ENCODE measurements around the gene SF1. TPM values are rescaled to one million over a fixed set of nuclear protein-coding genes. Genes with fewer than 3 reads are reported as not detected.

Gene SF1
- total and polyA plus RNA-seq, 2 donors from 2014 or later, result 87.5 to 320 TPM

DNA sequence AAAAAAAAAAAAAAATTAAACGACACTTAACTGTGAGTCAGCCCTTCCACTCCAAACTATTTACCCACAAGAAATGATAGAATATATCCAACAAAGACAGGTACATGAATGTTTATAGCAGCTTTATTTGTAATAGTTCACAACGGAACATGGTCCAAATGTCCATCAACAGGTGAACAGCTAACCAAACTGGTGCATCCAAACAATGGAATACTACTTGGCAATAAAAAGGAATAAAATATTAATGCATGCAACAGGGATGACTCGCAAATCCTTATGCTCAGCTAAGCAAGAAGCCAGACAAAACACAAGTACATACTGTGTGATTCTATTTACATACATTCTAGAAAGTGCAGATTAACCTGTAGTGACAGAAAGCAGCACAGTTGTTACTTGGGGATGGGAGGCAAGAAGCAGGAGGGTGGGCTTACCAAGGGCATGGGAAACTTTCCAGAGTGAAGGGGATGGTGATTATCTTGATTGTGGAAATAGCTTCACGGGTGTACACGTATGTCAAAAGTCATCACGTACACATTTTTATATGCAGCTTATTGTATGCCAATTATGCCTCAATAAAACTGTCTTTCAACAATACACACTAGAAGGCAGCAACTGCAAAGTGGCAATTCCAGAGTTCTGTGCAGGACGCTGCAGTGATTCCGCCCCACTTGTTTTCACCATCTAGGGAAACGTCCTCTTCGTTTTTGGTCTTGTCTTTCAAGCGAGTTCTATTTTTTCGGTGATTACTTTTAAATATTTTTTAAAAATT is 6.7 kb upstream of the SF1 start:
- FAIRE-seq, result no peak
- TF ChIP-seq, protein P1, sequence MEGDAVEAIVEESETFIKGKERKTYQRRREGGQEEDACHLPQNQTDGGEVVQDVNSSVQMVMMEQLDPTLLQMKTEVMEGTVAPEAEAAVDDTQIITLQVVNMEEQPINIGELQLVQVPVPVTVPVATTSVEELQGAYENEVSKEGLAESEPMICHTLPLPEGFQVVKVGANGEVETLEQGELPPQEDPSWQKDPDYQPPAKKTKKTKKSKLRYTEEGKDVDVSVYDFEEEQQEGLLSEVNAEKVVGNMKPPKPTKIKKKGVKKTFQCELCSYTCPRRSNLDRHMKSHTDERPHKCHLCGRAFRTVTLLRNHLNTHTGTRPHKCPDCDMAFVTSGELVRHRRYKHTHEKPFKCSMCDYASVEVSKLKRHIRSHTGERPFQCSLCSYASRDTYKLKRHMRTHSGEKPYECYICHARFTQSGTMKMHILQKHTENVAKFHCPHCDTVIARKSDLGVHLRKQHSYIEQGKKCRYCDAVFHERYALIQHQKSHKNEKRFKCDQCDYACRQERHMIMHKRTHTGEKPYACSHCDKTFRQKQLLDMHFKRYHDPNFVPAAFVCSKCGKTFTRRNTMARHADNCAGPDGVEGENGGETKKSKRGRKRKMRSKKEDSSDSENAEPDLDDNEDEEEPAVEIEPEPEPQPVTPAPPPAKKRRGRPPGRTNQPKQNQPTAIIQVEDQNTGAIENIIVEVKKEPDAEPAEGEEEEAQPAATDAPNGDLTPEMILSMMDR (IDR thresholded peaks at IDR 0.05; ENCODE audit: borderline replicate concordance, extremely low read depth, insufficient read depth), result no peak

DNA sequence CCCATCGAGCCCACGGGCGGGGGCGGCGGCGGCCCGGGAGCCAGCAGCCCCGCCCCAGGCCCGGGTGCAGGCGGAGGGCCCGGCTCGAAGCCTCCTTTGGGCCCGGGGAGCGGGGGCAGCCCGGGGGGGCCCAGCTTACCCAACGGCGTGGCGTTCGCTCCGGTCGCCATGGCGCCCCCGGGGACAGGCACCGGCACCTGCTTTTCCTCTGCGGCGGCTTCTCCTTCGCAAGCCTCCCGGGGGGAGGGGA is 194 bp downstream of the SF1 start:
- H3K27ac ChIP-seq (ENCODE audit: low read depth in 2 of 2, low read length in 2 of 2), result peak overlapping the region; percentile 98
- H3K27me3 ChIP-seq (ENCODE audit: control insufficient read depth, insufficient read depth, low read length), result no peaks in the 10 kb centered on the region
- TF ChIP-seq, protein P1 (IDR thresholded peaks at IDR 0.05; ENCODE audit: borderline replicate concordance, extremely low read depth, insufficient read depth), result no peak
- H3K36me3 ChIP-seq (ENCODE audit: control insufficient read depth in 2 of 3, insufficient read depth in 3 of 3, low read length in 3 of 3), result peaks cover 20 to 34% (median 31%) of the 10 kb centered on the region in 3 donors
- peak overlapping the region in 1 of 3 donors; percentile 52 for H3K4me3 ChIP-seq (ENCODE audit: low read length in 3 of 3)
- peaks cover 6 to 21% (median 14%) of the 10 kb centered on the region in 3 donors for H3K4me1 ChIP-seq (ENCODE audit: control insufficient read depth in 2 of 3, insufficient read depth in 2 of 3, low read depth in 1 of 3, low read length in 3 of 3)
- DNase-seq (no peak), FAIRE-seq (no peak)
- H3K9ac ChIP-seq (ENCODE audit: low read length in 3 of 3), result peak overlapping the region in 2 of 3 donors; percentile 41 to 72
- no peaks in the 10 kb centered on the region for H3K9me3 ChIP-seq (ENCODE audit: control insufficient read depth in 2 of 3, insufficient read depth in 1 of 3, low read length in 3 of 3)
- intact Hi-C loops (cut with DNase I), result no loop called here

More for the DNA sequence above, 6.7 kb upstream of the SF1 start:
- intact Hi-C loops (cut with DNase I), result no loop called here
- peaks cover 0 to 2% (median 0%) of the 10 kb centered on the region in 3 donors for H3K36me3 ChIP-seq (ENCODE audit: control insufficient read depth in 2 of 3, insufficient read depth in 3 of 3, low read length in 3 of 3)
- H3K4me1 ChIP-seq (ENCODE audit: control insufficient read depth in 2 of 3, insufficient read depth in 2 of 3, low read depth in 1 of 3, low read length in 3 of 3), result no peaks in the 10 kb centered on the region
- H3K27me3 ChIP-seq (ENCODE audit: control insufficient read depth, insufficient read depth, low read length), result no peaks in the 10 kb centered on the region
- H3K4me3 ChIP-seq (ENCODE audit: low read length in 3 of 3), result no peak overlapping the region
- no peak overlapping the region for H3K9ac ChIP-seq (ENCODE audit: low read length in 3 of 3)
- H3K9me3 ChIP-seq (ENCODE audit: control insufficient read depth in 2 of 3, insufficient read depth in 1 of 3, low read length in 3 of 3), result no peaks in the 10 kb centered on the region
- no peak overlapping the region for H3K27ac ChIP-seq (ENCODE audit: low read depth in 2 of 2, low read length in 2 of 2)
- DNase-seq, result peak in 2 of 5 donors; percentile 11 to 20

DNA sequence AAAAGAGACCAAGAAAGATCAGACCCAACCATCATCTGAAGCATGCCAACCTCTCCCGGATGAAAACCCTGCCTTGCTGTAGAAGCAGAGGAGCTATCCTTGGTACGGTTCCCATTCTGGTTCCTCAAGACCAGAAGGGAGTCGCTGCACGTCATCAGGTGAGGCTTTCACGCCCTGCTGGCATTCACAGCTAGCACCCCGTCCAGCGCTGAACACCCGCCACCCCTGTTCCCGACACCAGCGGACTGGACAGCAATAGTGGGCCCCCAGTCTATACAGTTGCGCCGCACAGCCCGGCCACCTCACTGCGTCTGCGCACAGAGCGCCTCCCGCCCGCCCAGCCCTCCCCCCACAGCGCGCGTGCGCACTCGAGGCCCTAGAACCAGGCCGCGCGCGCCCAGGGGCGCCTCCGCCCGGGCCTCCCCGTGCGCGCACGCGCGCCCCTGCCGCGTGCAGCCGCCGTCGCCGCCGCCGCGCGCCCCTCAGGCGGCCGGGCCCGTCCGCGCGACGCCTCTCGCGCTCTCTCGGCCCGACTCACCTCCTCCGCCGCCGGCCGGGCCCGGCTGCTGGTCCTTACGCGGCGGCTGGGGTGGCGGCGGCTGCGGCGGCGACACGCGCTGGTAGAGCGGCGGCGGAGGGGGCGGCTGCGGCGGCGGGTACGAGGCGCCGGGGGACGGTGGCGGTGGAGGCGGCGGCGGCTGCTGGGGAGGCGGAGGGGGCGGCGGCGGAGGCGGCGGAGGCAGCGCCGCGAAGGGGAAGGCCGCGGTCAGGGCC is 706 bp downstream of the SF1 start:
- Histone ChIP-seq H3K36me3 (ENCODE audit: control insufficient read depth in 2 of 3, insufficient read depth in 3 of 3, low read length in 3 of 3) (peaks cover 25 to 39% (median 36%) of the 10 kb centered on the region in 3 donors), H3K9me3 (ENCODE audit: control insufficient read depth in 2 of 3, insufficient read depth in 1 of 3, low read length in 3 of 3) (no peaks in the 10 kb centered on the region), H3K27ac (ENCODE audit: low read depth in 2 of 2, low read length in 2 of 2) (peak overlapping the region; percentile 98), H3K4me3 (ENCODE audit: low read length in 3 of 3) (peak overlapping the region; percentile 88 to 99 (median 96)), H3K27me3 (ENCODE audit: control insufficient read depth, insufficient read depth, low read length) (no peaks in the 10 kb centered on the region), H3K4me1 (ENCODE audit: control insufficient read depth in 2 of 3, insufficient read depth in 2 of 3, low read depth in 1 of 3, low read length in 3 of 3) (peaks cover 6 to 26% (median 14%) of the 10 kb centered on the region in 3 donors), H3K9ac (ENCODE audit: low read length in 3 of 3) (peak overlapping the region; percentile 74 to 93 (median 88))
- DNase-seq (peak; percentile 84 to 95 (median 91)), FAIRE-seq (no peak)
- TF ChIP-seq, protein P1 (IDR thresholded peaks at IDR 0.05; ENCODE audit: borderline replicate concordance, extremely low read depth, insufficient read depth), result no peak
- intact Hi-C loops (cut with DNase I), result no loop called here

All from kidney (tissue), 14 donors.